ENCODE measurements around the gene CCDC77. TPM values are rescaled to one million over a fixed set of nuclear protein-coding genes. Genes with fewer than 3 reads are reported as not detected.

Gene CCDC77
- total and polyA plus RNA-seq, 2 donors (not counting 3 experiments of a cell fraction or from before 2014, with no cell fraction given), result 4.1 to 12.9 TPM

DNA sequence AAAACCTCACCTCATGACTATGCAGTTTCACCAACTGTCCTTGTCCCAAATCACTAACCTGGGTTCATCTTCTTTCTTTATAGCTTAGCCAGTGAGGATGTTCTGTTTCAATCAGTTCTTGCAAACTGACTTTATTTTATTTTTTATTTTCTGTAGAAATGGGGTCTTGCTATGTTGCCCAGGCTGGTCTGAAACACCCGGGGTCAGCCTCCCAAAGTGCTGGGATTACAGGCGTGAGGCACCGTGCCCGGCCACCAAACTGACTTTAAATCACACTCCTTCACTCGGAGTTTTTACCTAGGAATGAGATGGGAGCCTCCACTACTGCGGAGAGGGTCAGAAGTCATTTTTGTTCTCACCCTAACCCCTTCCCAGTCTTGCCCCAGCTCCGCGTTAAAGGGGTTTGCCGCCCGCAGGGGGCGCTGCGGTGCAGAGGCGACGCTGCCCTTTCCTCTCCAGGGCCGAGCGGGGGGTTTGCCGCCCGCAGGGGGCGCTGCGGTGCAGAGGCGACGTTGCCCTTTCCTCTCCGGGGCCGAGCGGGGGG lies 51.3 kb downstream of the CCDC77 start:
- Histone ChIP-seq H3K4me2 (ENCODE audit: insufficient read depth, low read length) (no peak overlapping the region), H3K27ac (ENCODE audit: insufficient read depth, low read depth, low read length) (no peak overlapping the region), H3K9me1 (replicated peaks; ENCODE audit: control insufficient read depth, extremely low read depth, insufficient read depth, low read length) (no peaks in the 10 kb centered on the region), H3K36me3 (ENCODE audit: control insufficient read depth in 2 of 2, extremely low read depth in 1 of 2, insufficient read depth in 2 of 2, low read length in 2 of 2) (no peaks in the 10 kb centered on the region), H4K20me1 (replicated peaks; ENCODE audit: control insufficient read depth, extremely low read depth, insufficient read depth, low read length) (no peaks in the 10 kb centered on the region), H3K4me1 (ENCODE audit: control insufficient read depth, extremely low read depth, insufficient read depth, low read length) (no peaks in the 10 kb centered on the region), H3K4me3 (replicated peaks in 1 of 3; ENCODE audit: insufficient read depth in 1 of 3, low read depth in 1 of 3, low read length in 3 of 3) (no peak overlapping the region), H2AFZ (ENCODE audit: low read depth, low read length) (no peak overlapping the region), H3K79me2 (ENCODE audit: control insufficient read depth, insufficient read depth, low read length) (no peaks in the 10 kb centered on the region), H3K9me3 (replicated peaks; ENCODE audit: control insufficient read depth, insufficient read depth, low read length) (no peaks in the 10 kb centered on the region), H3K9ac (replicated peaks; ENCODE audit: extremely low read depth, insufficient read depth, low read length) (no peak overlapping the region), H3K27me3 (ENCODE audit: control insufficient read depth in 2 of 2, insufficient read depth in 2 of 2, low read length in 2 of 2) (peaks cover 36% of the 10 kb centered on the region in 2 experiments)
- intact Hi-C loops (cut with micrococcal nuclease), result loop anchor here (1.0 kb wide), 1 partner anchor 95 kb away; no protein-coding TSS in a partner anchor
- ChIA-PET POLR2A (no interaction called here), CTCF (interaction anchor here (0.6 to 7.5 kb wide), 19 partner anchors 9 to 1131 kb away, joined by 3 to 67 read pairs (median 6); partner anchors contain the start of gene CCDC77)
- BruUV-seq (replicated peaks), result no TSS peak
- FAIRE-seq (no peak), DNase-seq (ENCODE audit: low read depth, low spot score) (no peak)
- TF ChIP-seq, protein P1, sequence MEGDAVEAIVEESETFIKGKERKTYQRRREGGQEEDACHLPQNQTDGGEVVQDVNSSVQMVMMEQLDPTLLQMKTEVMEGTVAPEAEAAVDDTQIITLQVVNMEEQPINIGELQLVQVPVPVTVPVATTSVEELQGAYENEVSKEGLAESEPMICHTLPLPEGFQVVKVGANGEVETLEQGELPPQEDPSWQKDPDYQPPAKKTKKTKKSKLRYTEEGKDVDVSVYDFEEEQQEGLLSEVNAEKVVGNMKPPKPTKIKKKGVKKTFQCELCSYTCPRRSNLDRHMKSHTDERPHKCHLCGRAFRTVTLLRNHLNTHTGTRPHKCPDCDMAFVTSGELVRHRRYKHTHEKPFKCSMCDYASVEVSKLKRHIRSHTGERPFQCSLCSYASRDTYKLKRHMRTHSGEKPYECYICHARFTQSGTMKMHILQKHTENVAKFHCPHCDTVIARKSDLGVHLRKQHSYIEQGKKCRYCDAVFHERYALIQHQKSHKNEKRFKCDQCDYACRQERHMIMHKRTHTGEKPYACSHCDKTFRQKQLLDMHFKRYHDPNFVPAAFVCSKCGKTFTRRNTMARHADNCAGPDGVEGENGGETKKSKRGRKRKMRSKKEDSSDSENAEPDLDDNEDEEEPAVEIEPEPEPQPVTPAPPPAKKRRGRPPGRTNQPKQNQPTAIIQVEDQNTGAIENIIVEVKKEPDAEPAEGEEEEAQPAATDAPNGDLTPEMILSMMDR (IDR thresholded peaks at IDR 0.05; ENCODE audit: extremely low read depth in 1 of 2, insufficient read depth in 1 of 2, low read depth in 1 of 2, low read length in 2 of 2), result peak in 1 of 2 donors; percentile 27
- no peak for TF ChIP-seq POLR2AphosphoS5 (IDR thresholded peaks at IDR 0.05; ENCODE audit: insufficient read depth, low read depth, low read length)
- dilution Hi-C loops (cut with MboI; ENCODE audit: extremely low pct_ligation_motif_present, low sequenced_read_pairs), result no loop called here

DNA sequence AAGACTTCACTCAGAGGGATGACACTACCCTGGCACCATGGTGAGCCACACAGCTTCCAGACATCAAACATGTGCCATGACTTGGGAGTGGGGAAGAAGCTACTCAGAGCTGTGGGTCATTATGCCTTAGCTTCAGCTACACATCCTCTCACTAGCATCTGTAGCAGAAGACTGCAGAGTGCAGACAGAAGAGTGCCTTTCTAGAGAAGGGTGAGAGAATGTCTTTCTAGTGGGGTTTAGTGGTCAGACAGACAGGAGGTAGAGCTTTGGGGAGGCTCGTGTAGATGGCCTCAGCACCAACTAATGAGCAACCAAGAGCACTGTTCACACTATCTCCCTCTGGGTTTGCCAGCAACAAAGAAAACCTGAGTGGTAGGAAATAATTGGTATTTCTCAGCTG lies 53.4 kb downstream of the CCDC77 start:
- intact Hi-C loops (cut with micrococcal nuclease) (no loop called here), dilution Hi-C loops (cut with MboI; ENCODE audit: extremely low pct_ligation_motif_present, low sequenced_read_pairs) (no loop called here)
- Histone ChIP-seq H3K9me1 (replicated peaks; ENCODE audit: control insufficient read depth, extremely low read depth, insufficient read depth, low read length) (no peaks in the 10 kb centered on the region), H3K27me3 (ENCODE audit: control insufficient read depth in 2 of 2, insufficient read depth in 2 of 2, low read length in 2 of 2) (peaks cover 50 to 53% of the 10 kb centered on the region in 2 experiments), H3K4me2 (ENCODE audit: insufficient read depth, low read length) (no peak overlapping the region), H3K79me2 (ENCODE audit: control insufficient read depth, insufficient read depth, low read length) (no peaks in the 10 kb centered on the region), H3K9ac (replicated peaks; ENCODE audit: extremely low read depth, insufficient read depth, low read length) (no peak overlapping the region), H4K20me1 (replicated peaks; ENCODE audit: control insufficient read depth, extremely low read depth, insufficient read depth, low read length) (no peaks in the 10 kb centered on the region), H2AFZ (ENCODE audit: low read depth, low read length) (no peak overlapping the region), H3K9me3 (replicated peaks; ENCODE audit: control insufficient read depth, insufficient read depth, low read length) (no peaks in the 10 kb centered on the region), H3K36me3 (ENCODE audit: control insufficient read depth in 2 of 2, extremely low read depth in 1 of 2, insufficient read depth in 2 of 2, low read length in 2 of 2) (no peaks in the 10 kb centered on the region), H3K27ac (ENCODE audit: insufficient read depth, low read depth, low read length) (no peak overlapping the region), H3K4me3 (replicated peaks in 1 of 3; ENCODE audit: insufficient read depth in 1 of 3, low read depth in 1 of 3, low read length in 3 of 3) (no peak overlapping the region), H3K4me1 (ENCODE audit: control insufficient read depth, extremely low read depth, insufficient read depth, low read length) (no peaks in the 10 kb centered on the region)
- BruUV-seq (replicated peaks), result no TSS peak
- no peak for FAIRE-seq
- ChIA-PET POLR2A (no interaction called here), CTCF (interaction anchor here (0.9 to 7.5 kb wide), 13 partner anchors 10 to 97 kb away, joined by 3 to 67 read pairs (median 3); no protein-coding TSS in a partner anchor)
- DNase-seq (ENCODE audit: low read depth, low spot score), result no peak
- no peak for TF ChIP-seq MYC (IDR thresholded peaks at IDR 0.05; ENCODE audit: low read depth, low read length)
- TF ChIP-seq POLR2AphosphoS5 (IDR thresholded peaks at IDR 0.05; ENCODE audit: insufficient read depth, low read depth, low read length), result no peak
- no peak for TF ChIP-seq POLR2A (IDR thresholded peaks at IDR 0.05; ENCODE audit: low read depth, low read length)
- TF ChIP-seq, protein P1 (IDR thresholded peaks at IDR 0.05; ENCODE audit: extremely low read depth in 1 of 2, insufficient read depth in 1 of 2, low read depth in 1 of 2, low read length in 2 of 2), result no peak
- TF ChIP-seq GATA2 (IDR thresholded peaks at IDR 0.05; ENCODE audit: insufficient read depth, insufficient read length, low read depth, low read length), result no peak
- TF ChIP-seq EZH2 (IDR thresholded peaks at IDR 0.05; ENCODE audit: borderline replicate concordance, low read depth, low read length, severe bottlenecking), result no peak
- no peak for TF ChIP-seq JUN (IDR thresholded peaks at IDR 0.05; ENCODE audit: borderline replicate concordance, insufficient read depth, insufficient read length, low read depth)
- TF ChIP-seq, protein P2, sequence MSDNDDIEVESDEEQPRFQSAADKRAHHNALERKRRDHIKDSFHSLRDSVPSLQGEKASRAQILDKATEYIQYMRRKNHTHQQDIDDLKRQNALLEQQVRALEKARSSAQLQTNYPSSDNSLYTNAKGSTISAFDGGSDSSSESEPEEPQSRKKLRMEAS (IDR thresholded peaks at IDR 0.05; ENCODE audit: insufficient read depth, insufficient read length), result no peak
- no peak for TF ChIP-seq FOS (IDR thresholded peaks at IDR 0.05; ENCODE audit: borderline replicate concordance, insufficient read depth, low read length)
